Suprapubic skin (tissue), 4 donors: ENCODE measurements around the gene INPP5A.

Source experiments
- CTCF ChIP-seq, 2 donors: fragments of 200-600 bp in 1 of 2; fragments of 450-650 bp in 1 of 2; sonication (generic) in 1 of 2; IDR thresholded peaks; one replicate each; pipeline ENCODE4 v1.5.1; 2016 to 2019; ENCODE audit warnings: antibody characterized with exemption in 2 of 2, mild to moderate bottlenecking in 1 of 2, moderate library complexity in 1 of 2
- EP300 ChIP-seq: sonication (generic); formaldehyde crosslinking; IDR thresholded peaks from one replicate; pipeline ENCODE4 v1.6.1; 2017; ENCODE audit warnings: antibody characterized with exemption
- POLR2A ChIP-seq, 2 donors: fragments of 450-650 bp; IDR thresholded peaks; one replicate each; pipeline ENCODE4 v1.6.1; 2017; ENCODE audit warnings: antibody characterized with exemption in 2 of 2, mild to moderate bottlenecking in 2 of 2, moderate library complexity in 2 of 2
- POLR2AphosphoS5 ChIP-seq, 3 donors: sonication (generic); formaldehyde crosslinking; IDR thresholded peaks; one replicate each; pipeline ENCODE4 v1.6.1; 2017; ENCODE audit warnings: antibody characterized with exemption in 3 of 3

GRCh38 chr10:132743925-132744490, 206.4 kb downstream of the INPP5A start:
- TF ChIP-seq POLR2AphosphoS5 (IDR thresholded peaks at IDR 0.05) (no peak), CTCF (IDR thresholded peaks at IDR 0.05) (no peak), POLR2A (IDR thresholded peaks at IDR 0.05) (no peak), EP300 (no peak)
